ENCODE results near the gene ASB4. TPM values are rescaled to one million over a fixed set of nuclear protein-coding genes. Genes with fewer than 3 reads are reported as not detected.

The ASB4 gene
- total and polyA plus RNA-seq, 2 donors (not counting 3 experiments of a cell fraction or from before 2014, with no cell fraction given) = not detected

GRCh38 chr7:95536656-95537311, 51.0 kb downstream of the ASB4 start:
- no peaks in the 10 kb centered on the region for H4K20me1 ChIP-seq (replicated peaks; ENCODE audit: control insufficient read depth, extremely low read depth, insufficient read depth, low read length)
- DNase-seq (ENCODE audit: low read depth, low spot score) (no peak), FAIRE-seq (no peak)
- BruUV-seq (replicated peaks) = no TSS peak
- H3K4me2 ChIP-seq (ENCODE audit: insufficient read depth, low read length) = no peak overlapping the region
- intact Hi-C loops (cut with micrococcal nuclease) (no loop called here), dilution Hi-C loops (cut with MboI; ENCODE audit: extremely low pct_ligation_motif_present, low sequenced_read_pairs) (no loop called here)
- H3K4me3 ChIP-seq (replicated peaks in 1 of 3; ENCODE audit: insufficient read depth in 1 of 3, low read depth in 1 of 3, low read length in 3 of 3) = no peak overlapping the region
- no peaks in the 10 kb centered on the region for H3K4me1 ChIP-seq (ENCODE audit: control insufficient read depth, extremely low read depth, insufficient read depth, low read length)
- H2AFZ ChIP-seq (ENCODE audit: low read depth, low read length) = no peak overlapping the region
- H3K27ac ChIP-seq (ENCODE audit: insufficient read depth, low read depth, low read length) = no peak overlapping the region
- no peaks in the 10 kb centered on the region for H3K36me3 ChIP-seq (ENCODE audit: control insufficient read depth in 2 of 2, extremely low read depth in 1 of 2, insufficient read depth in 2 of 2, low read length in 2 of 2)
- peaks cover 12 to 30% of the 10 kb centered on the region in 2 experiments for H3K27me3 ChIP-seq (ENCODE audit: control insufficient read depth in 2 of 2, insufficient read depth in 2 of 2, low read length in 2 of 2)
- H3K9me1 ChIP-seq (replicated peaks; ENCODE audit: control insufficient read depth, extremely low read depth, insufficient read depth, low read length) = no peaks in the 10 kb centered on the region
- CTCF ChIA-PET = interaction anchor here (0.8 to 27.9 kb wide), 5 partner anchors 9 to 152 kb away, joined by 3 to 917 read pairs (median 7); no protein-coding TSS in a partner anchor
- no peak overlapping the region for H3K9ac ChIP-seq (replicated peaks; ENCODE audit: extremely low read depth, insufficient read depth, low read length)
- TF ChIP-seq MYC (IDR thresholded peaks at IDR 0.05; ENCODE audit: low read depth, low read length) = no peak
- TF ChIP-seq POLR2A (IDR thresholded peaks at IDR 0.05; ENCODE audit: low read depth, low read length) = no peak
- TF ChIP-seq POLR2AphosphoS5 (IDR thresholded peaks at IDR 0.05; ENCODE audit: insufficient read depth, low read depth, low read length) = no peak
- no peak for TF ChIP-seq CTCF (IDR thresholded peaks at IDR 0.05; ENCODE audit: extremely low read depth in 1 of 2, insufficient read depth in 1 of 2, low read depth in 1 of 2, low read length in 2 of 2)
- no peak for TF ChIP-seq MAX (IDR thresholded peaks at IDR 0.05; ENCODE audit: insufficient read depth, insufficient read length)
- TF ChIP-seq JUN (IDR thresholded peaks at IDR 0.05; ENCODE audit: borderline replicate concordance, insufficient read depth, insufficient read length, low read depth) = no peak
- no peak for TF ChIP-seq GATA2 (IDR thresholded peaks at IDR 0.05; ENCODE audit: insufficient read depth, insufficient read length, low read depth, low read length)
- no peak for TF ChIP-seq FOS (IDR thresholded peaks at IDR 0.05; ENCODE audit: borderline replicate concordance, insufficient read depth, low read length)
- no peak for TF ChIP-seq EZH2 (IDR thresholded peaks at IDR 0.05; ENCODE audit: borderline replicate concordance, low read depth, low read length, severe bottlenecking)
- POLR2A ChIA-PET = no interaction called here
- no peaks in the 10 kb centered on the region for H3K9me3 ChIP-seq (replicated peaks; ENCODE audit: control insufficient read depth, insufficient read depth, low read length)
- no peaks in the 10 kb centered on the region for H3K79me2 ChIP-seq (ENCODE audit: control insufficient read depth, insufficient read depth, low read length)

Data from endothelial cell of umbilical vein (primary cell).